ENCODE results near the gene CECR2.
"Not testable (repeated sequence)": the region's sequence is repeated elsewhere in the genome, so short reads cannot be mapped to it uniquely, and the experiment has no call there.

DNA sequence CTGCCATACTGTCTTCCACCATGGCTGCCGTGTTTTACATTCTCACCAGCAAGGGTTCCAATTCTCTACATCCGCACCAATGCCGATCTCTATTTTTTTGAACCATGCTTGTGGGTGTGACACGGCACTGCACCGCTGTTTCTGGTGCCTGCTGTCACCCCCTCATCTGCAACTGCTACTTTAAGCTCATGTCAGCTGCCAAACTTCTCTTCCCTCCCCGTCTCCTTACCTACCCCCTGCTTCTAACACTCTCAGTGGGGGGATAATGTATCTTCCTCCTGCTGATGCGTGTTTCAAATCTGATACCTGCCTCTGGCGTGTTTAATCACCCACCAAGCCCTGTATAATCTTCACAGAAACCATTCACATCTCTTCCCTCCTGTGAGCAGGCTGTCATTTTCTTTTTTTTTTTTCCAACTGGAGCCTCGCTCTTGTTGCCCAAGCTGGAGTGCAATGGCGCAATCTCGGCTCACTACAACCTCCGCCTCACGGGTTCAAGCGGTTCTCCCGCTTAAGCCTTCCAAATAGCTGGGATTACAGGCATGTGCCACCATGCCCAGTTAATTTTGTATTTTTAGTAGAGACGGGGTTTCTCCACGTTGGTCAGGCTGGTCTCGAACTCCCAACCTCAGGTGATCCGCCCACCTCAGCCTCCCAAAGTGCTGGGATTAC lies 196.9 kb downstream of the CECR2 start:
- TF ChIP-seq, protein P1, sequence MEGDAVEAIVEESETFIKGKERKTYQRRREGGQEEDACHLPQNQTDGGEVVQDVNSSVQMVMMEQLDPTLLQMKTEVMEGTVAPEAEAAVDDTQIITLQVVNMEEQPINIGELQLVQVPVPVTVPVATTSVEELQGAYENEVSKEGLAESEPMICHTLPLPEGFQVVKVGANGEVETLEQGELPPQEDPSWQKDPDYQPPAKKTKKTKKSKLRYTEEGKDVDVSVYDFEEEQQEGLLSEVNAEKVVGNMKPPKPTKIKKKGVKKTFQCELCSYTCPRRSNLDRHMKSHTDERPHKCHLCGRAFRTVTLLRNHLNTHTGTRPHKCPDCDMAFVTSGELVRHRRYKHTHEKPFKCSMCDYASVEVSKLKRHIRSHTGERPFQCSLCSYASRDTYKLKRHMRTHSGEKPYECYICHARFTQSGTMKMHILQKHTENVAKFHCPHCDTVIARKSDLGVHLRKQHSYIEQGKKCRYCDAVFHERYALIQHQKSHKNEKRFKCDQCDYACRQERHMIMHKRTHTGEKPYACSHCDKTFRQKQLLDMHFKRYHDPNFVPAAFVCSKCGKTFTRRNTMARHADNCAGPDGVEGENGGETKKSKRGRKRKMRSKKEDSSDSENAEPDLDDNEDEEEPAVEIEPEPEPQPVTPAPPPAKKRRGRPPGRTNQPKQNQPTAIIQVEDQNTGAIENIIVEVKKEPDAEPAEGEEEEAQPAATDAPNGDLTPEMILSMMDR (IDR thresholded peaks at IDR 0.05; ENCODE audit: control extremely low read depth in 1 of 3, insufficient read depth in 1 of 3, low read depth in 1 of 3, low read length in 3 of 3) = not testable (repeated sequence)
- TF ChIP-seq POLR2A (IDR thresholded peaks at IDR 0.05; ENCODE audit: control extremely low read depth in 1 of 2, low read depth in 2 of 2, low read length in 2 of 2); EZH2 (IDR thresholded peaks at IDR 0.05; ENCODE audit: low read depth, low read length, severe bottlenecking); NRF1 (IDR thresholded peaks at IDR 0.05; ENCODE audit: low read depth, low read length); SP1 (IDR thresholded peaks at IDR 0.05; ENCODE audit: low read depth, low read length); JUND (IDR thresholded peaks at IDR 0.05; ENCODE audit: low read length); RAD21 (IDR thresholded peaks at IDR 0.05 in 1 of 2, conservative IDR thresholded peaks at IDR 0.05 in 1 of 2; ENCODE audit: low read depth in 2 of 2, low read length in 2 of 2); TAF1 (IDR thresholded peaks at IDR 0.05; ENCODE audit: low read depth, low read length); YY1 (IDR thresholded peaks at IDR 0.05; ENCODE audit: low read depth, low read length); MAX (IDR thresholded peaks at IDR 0.05); RBBP5 (IDR thresholded peaks at IDR 0.05; ENCODE audit: borderline replicate concordance, low read depth, low read length); SP2 (IDR thresholded peaks at IDR 0.05; ENCODE audit: low read length); NANOG (IDR thresholded peaks at IDR 0.05; ENCODE audit: insufficient read depth, low read depth, low read length, poor library complexity, severe bottlenecking); USF2 (IDR thresholded peaks at IDR 0.05; ENCODE audit: low read length): not testable (repeated sequence)
